ENCODE results near the gene TCL1A. TPM values are rescaled to one million over a fixed set of nuclear protein-coding genes. Genes with fewer than 3 reads are reported as not detected.

The TCL1A gene
- total and polyA plus RNA-seq, 2 donors (not counting 3 experiments of a cell fraction or from before 2014, with no cell fraction given), result not detected

GRCh38 chr14:95741781-95742180 is 27.9 kb upstream of the TCL1A start:
- Histone ChIP-seq H3K79me2 (ENCODE audit: control insufficient read depth, insufficient read depth, low read length) (no peaks in the 10 kb centered on the region), H3K4me1 (ENCODE audit: control insufficient read depth, extremely low read depth, insufficient read depth, low read length) (no peaks in the 10 kb centered on the region), H3K9me1 (replicated peaks; ENCODE audit: control insufficient read depth, extremely low read depth, insufficient read depth, low read length) (no peaks in the 10 kb centered on the region), H4K20me1 (replicated peaks; ENCODE audit: control insufficient read depth, extremely low read depth, insufficient read depth, low read length) (no peaks in the 10 kb centered on the region), H3K4me3 (replicated peaks in 1 of 3; ENCODE audit: insufficient read depth in 1 of 3, low read depth in 1 of 3, low read length in 3 of 3) (no peak overlapping the region), H3K9ac (replicated peaks; ENCODE audit: extremely low read depth, insufficient read depth, low read length) (no peak overlapping the region), H3K27me3 (ENCODE audit: control insufficient read depth in 2 of 2, insufficient read depth in 2 of 2, low read length in 2 of 2) (no peaks in the 10 kb centered on the region), H3K27ac (ENCODE audit: insufficient read depth, low read depth, low read length) (no peak overlapping the region), H3K9me3 (replicated peaks; ENCODE audit: control insufficient read depth, insufficient read depth, low read length) (no peaks in the 10 kb centered on the region), H2AFZ (ENCODE audit: low read depth, low read length) (no peak overlapping the region), H3K4me2 (ENCODE audit: insufficient read depth, low read length) (no peak overlapping the region), H3K36me3 (ENCODE audit: control insufficient read depth in 2 of 2, extremely low read depth in 1 of 2, insufficient read depth in 2 of 2, low read length in 2 of 2) (no peaks in the 10 kb centered on the region)
- DNase-seq (ENCODE audit: low read depth, low spot score) (no peak), FAIRE-seq (no peak)
- ChIA-PET POLR2A (no interaction called here), CTCF (no interaction called here)
- intact Hi-C loops (cut with micrococcal nuclease) (no loop called here), dilution Hi-C loops (cut with MboI; ENCODE audit: extremely low pct_ligation_motif_present, low sequenced_read_pairs) (no loop called here)
- TF ChIP-seq MYC (IDR thresholded peaks at IDR 0.05; ENCODE audit: low read depth, low read length), result no peak
- no peak for TF ChIP-seq POLR2A (IDR thresholded peaks at IDR 0.05; ENCODE audit: low read depth, low read length)
- TF ChIP-seq GATA2 (IDR thresholded peaks at IDR 0.05; ENCODE audit: insufficient read depth, insufficient read length, low read depth, low read length), result no peak
- TF ChIP-seq JUN (IDR thresholded peaks at IDR 0.05; ENCODE audit: borderline replicate concordance, insufficient read depth, insufficient read length, low read depth), result no peak
- no peak for TF ChIP-seq FOS (IDR thresholded peaks at IDR 0.05; ENCODE audit: borderline replicate concordance, insufficient read depth, low read length)
- TF ChIP-seq CTCF (IDR thresholded peaks at IDR 0.05; ENCODE audit: extremely low read depth in 1 of 2, insufficient read depth in 1 of 2, low read depth in 1 of 2, low read length in 2 of 2), result no peak
- no TSS peak for BruUV-seq (replicated peaks)

- H4K20me1 ChIP-seq (replicated peaks; ENCODE audit: control insufficient read depth, extremely low read depth, insufficient read depth, low read length), result no peaks in the 10 kb centered on the region
- no peak overlapping the region for H2AFZ ChIP-seq (ENCODE audit: low read depth, low read length)
- no peak for DNase-seq (ENCODE audit: low read depth, low spot score)
- H3K27me3 ChIP-seq (ENCODE audit: control insufficient read depth in 2 of 2, insufficient read depth in 2 of 2, low read length in 2 of 2), result no peaks in the 10 kb centered on the region
- POLR2A ChIA-PET, result no interaction called here
- dilution Hi-C loops (cut with MboI; ENCODE audit: extremely low pct_ligation_motif_present, low sequenced_read_pairs), result no loop called here
- no peak overlapping the region for H3K4me3 ChIP-seq (replicated peaks in 1 of 3; ENCODE audit: insufficient read depth in 1 of 3, low read depth in 1 of 3, low read length in 3 of 3)
- H3K4me1 ChIP-seq (ENCODE audit: control insufficient read depth, extremely low read depth, insufficient read depth, low read length), result no peaks in the 10 kb centered on the region
- no TSS peak for BruUV-seq (replicated peaks)
- no peak for FAIRE-seq
- no peak overlapping the region for H3K9ac ChIP-seq (replicated peaks; ENCODE audit: extremely low read depth, insufficient read depth, low read length)
- CTCF ChIA-PET, result no interaction called here
- H3K36me3 ChIP-seq (ENCODE audit: control insufficient read depth in 2 of 2, extremely low read depth in 1 of 2, insufficient read depth in 2 of 2, low read length in 2 of 2), result no peaks in the 10 kb centered on the region
- H3K9me1 ChIP-seq (replicated peaks; ENCODE audit: control insufficient read depth, extremely low read depth, insufficient read depth, low read length), result no peaks in the 10 kb centered on the region
- H3K79me2 ChIP-seq (ENCODE audit: control insufficient read depth, insufficient read depth, low read length), result no peaks in the 10 kb centered on the region
- H3K9me3 ChIP-seq (replicated peaks; ENCODE audit: control insufficient read depth, insufficient read depth, low read length), result no peaks in the 10 kb centered on the region
- TF ChIP-seq JUN (IDR thresholded peaks at IDR 0.05; ENCODE audit: borderline replicate concordance, insufficient read depth, insufficient read length, low read depth), result no peak
- TF ChIP-seq CTCF (IDR thresholded peaks at IDR 0.05; ENCODE audit: extremely low read depth in 1 of 2, insufficient read depth in 1 of 2, low read depth in 1 of 2, low read length in 2 of 2), result no peak
- TF ChIP-seq MAX (IDR thresholded peaks at IDR 0.05; ENCODE audit: insufficient read depth, insufficient read length), result no peak
- no peak for TF ChIP-seq POLR2AphosphoS5 (IDR thresholded peaks at IDR 0.05; ENCODE audit: insufficient read depth, low read depth, low read length)
- TF ChIP-seq GATA2 (IDR thresholded peaks at IDR 0.05; ENCODE audit: insufficient read depth, insufficient read length, low read depth, low read length), result no peak
- TF ChIP-seq POLR2A (IDR thresholded peaks at IDR 0.05; ENCODE audit: low read depth, low read length), result no peak
- intact Hi-C loops (cut with micrococcal nuclease), result no loop called here
- no peak overlapping the region for H3K4me2 ChIP-seq (ENCODE audit: insufficient read depth, low read length)
- no peak overlapping the region for H3K27ac ChIP-seq (ENCODE audit: insufficient read depth, low read depth, low read length)
These were observed 27.1 kb upstream of the TCL1A start for GRCh38 chr14:95741038-95741490.

All from endothelial cell of umbilical vein (primary cell).